Ramos (cell line): ENCODE results near the gene CYB5R3.
"Not testable (repeated sequence)": the region's sequence is repeated elsewhere in the genome, so short reads cannot be mapped to it uniquely, and the experiment has no call there.

Experiments used
- in situ Hi-C: fragments of 300-500 bp; cut with MboI; formaldehyde crosslinking; loops from one replicate; pipeline ENCODE4 v1.14.3; 2022; ENCODE audit warnings: low sequenced_read_pairs; ENCODE audit not compliant: unreplicated experiment

Gene CYB5R3

GRCh38 chr22:42608823-42609361 lies 40.3 kb downstream of the CYB5R3 start:
- in situ Hi-C loops: no loop called here

DNA sequence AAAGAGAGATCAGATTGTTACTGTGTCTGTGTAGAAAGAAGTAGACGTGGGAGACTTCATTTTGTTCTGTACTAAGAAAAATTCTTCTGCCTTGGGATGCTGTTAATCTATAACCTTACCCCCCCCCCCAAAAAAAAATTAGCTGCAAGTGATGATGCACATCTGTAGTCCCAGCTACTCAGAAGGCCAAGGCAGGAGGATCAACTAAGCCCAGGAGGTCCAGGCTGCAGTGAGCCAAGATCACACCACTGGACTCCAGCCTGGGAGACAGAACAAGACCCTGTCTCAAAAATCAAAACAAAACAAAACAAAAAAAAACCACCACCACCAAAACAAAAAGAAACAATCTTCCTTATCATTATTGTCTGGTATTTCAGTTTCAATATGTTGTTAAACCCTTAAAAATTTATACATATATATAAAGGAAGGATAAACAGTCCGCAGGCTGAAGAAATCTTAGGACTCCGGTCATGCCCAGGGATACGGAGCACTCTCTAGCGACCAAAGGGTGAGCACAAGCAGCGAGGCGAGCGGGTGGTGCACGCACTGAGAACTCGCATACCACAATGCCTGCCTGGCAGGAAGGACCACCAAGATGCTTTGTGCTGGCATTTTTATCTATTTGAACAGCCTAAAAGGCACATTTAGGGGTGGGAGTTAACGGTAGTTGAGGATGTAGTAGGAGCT lies 40.9 kb downstream of the CYB5R3 start:
- in situ Hi-C loops: no loop called here

- in situ Hi-C loops: not testable (repeated sequence)
Measured at GRCh38 chr22:42607641-42608040, 41.6 kb downstream of the CYB5R3 start.

- in situ Hi-C loops: no loop called here
Measured at GRCh38 chr22:42604403-42604802, 44.8 kb downstream of the CYB5R3 start.

DNA sequence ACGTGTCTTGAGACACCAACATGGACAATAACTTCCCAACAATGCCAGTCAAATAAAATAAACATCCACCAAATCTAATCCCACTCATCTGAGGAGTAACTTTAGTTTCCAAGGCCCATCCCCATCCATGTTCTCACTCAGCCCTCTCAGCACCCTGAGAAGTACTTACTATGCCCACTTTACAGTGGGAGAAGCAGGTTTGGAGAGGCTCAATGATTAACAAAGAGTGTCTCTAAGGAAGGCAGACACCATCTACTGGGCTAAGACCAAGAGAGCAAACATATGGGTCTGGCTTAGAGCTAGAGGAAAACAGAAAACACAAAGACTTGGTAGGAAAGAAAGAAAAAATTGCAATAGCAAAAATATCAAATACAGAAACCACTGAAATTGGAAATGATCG lies 45.8 kb downstream of the CYB5R3 start:
- in situ Hi-C loops: no loop called here

DNA sequence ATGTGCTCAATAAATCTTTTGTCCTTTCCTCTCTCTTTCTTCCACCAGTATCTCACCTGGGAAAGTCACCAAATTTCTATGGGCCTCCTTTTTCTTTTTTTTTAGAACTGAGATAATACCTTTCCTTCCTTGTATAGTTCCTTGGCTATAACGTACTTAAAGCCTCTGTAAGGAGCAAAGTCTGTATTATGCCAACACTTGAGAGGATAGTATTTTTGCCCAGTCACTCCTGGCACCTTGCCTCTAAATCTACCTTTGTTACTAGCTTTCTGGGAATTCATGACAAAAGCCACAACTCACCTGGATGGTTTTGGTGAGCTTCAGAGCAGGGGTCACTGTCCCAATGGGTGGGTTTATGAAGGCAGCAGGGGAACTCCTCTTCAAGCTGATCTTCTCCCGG lies 46.7 kb downstream of the CYB5R3 start:
- in situ Hi-C loops: no loop called here

DNA sequence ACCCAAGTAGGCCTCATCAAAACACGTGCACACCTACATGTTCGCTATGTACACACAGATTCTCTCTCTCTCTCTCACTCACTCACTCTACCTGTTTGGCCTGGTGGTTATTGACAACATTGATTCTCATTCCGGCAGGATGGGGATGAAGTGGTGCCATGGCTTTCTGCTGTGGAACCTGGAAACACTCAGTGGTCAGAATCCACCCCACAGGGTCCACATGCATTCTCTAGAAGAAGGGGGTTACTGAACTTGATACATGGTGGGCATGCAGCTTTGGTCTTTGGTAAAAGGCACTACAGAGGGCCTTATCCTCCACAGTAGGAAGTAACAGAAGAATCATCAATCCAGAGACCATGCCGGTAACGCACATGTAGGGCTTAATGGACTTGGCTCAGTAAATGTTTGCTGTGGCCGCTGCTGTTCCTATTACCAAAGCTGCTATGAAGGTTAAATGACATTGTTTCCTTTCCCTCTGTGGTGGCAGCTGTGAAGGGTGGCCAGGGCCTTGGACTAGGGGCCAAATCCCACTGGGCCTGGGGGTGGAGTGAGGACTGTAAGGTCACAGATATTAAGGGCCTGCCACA lies 47.2 kb downstream of the CYB5R3 start:
- in situ Hi-C loops: no loop called here

DNA sequence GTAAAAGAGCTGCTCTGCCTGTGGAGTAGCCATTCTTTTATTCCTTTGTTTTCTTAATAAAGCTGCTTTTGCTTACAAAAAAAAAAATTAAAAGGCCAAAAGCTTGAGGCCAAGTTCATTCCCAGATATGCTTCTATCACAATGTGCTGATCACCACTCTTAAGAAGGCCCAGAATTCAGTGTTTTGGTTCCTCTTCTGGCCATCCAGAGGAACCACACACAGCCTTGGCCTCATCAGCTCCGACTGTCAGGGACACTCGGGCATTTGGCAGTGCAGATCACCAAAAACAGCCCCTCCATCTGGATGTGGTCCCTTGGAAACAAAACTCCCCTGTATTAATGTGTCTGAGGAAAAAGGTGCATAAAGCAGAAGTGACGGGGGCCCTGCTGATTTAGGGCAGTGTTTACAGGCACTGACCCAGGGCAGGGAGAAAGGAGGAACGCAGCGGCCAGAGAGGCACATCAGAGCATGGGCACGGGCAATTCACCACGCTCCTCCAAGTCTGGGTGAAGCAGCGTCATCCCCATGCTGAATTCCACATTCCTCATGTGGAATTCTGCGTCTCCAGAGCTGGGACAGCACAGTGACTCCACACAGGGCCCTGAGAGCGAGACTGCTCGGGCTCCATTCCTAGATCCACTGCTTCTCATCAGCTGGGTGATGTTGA lies 52.2 kb downstream of the CYB5R3 start:
- in situ Hi-C loops: no loop called here

DNA sequence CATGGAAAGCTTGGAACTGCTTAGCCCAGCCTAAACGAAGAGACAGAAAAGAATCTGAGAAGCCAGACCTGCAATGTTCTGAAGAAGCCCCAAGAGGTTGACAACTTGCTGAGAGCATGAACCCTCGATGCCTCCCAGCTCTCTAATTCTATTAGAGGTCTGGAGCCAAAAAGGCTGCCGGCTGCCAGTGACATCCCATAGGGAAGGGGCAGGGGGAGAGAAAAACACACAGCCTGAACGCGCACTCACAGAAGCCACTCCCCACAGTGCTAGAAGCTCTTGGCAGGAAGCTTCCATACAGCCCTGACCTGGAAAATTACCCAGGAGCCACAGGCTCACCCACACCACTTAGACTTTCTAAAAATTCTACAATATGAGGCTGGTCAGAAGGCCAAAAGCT lies 52.9 kb downstream of the CYB5R3 start:
- in situ Hi-C loops: no loop called here

DNA sequence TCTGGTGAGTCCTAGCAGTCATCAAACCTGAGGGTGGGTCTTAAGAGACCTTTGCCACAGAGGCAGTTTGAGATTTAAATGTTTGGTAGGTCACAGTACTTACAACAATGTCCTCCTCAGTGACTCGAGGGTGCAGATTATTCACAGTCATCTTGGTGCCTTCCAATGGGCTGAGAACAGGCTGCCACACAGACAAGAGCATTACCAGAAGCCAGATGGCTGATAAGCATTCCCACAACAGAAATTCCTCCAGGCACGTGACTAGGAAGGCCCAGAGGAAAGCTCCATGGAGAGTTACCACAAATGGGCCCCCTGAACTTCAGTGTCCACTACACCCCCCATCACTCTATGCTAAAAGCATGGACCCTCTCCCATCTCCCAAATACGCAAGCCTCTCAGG lies 53.8 kb downstream of the CYB5R3 start:
- in situ Hi-C loops: no loop called here

GRCh38 chr22:42591987-42592386 lies 57.2 kb downstream of the CYB5R3 start:
- in situ Hi-C loops: no loop called here

DNA sequence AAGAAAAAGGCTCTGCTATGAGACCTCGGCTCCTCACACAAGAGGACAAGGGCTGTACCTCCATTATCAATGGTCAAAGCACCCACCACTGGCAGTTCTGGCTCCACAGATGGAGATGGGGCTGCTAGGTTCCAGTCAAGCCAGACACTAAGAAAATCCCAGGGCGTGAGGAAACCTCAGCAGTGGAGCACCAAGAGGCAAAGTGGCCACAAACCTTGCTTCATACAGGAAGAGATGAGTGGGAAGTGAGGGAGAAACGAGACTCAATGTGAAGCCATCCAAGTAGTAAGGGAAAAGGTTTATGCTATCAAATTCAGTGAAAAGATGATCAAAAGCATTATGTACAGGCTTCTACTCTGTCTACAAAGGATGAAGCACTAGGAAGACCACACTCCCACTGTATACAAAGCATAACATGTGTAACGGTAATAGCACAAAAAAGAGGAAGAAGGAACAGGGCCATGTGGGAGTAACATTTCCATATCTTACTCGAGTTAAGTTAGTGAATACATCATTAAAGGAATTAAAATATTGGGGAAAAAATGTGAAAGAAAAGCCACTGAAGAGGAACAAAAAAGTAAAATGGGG lies 61.5 kb downstream of the CYB5R3 start:
- in situ Hi-C loops: no loop called here

DNA sequence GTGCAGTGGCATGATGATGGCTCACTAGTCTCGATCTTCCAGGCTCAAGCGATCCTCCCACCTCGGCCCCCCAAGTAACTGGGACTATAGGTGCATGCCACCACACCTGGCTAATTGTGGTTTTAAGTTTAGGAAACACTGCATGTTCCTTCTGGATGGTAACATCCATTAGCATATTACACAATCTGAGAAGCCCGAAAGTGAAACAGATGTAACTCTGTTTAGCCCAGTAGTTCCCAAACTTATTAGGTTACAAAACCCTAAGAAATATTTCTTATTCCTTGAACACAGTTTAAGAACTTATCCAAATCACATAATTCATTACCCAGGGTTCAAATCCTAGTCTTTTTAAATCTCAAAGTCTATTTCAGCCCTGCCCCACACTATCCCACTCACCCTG lies 62.8 kb downstream of the CYB5R3 start:
- in situ Hi-C loops: no loop called here

DNA sequence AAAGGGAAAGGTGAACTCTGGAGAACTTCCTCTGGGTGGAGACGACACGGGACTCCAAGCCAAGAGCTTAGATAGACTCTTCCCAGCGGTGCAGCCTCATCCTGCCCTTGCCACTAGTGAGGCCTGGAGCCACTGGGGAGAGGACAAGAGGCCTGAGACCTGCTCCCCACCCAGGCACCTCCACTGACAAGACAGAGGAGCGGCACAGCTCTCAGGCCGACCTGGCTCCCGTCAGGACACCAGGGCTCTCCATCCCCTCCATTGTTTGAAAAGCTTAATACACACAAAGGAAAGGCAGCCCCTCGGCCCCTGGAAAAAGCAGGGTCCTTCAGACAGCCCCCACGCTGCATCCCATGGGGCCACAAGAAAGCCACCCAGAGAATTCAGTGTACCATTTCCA lies 64.1 kb downstream of the CYB5R3 start:
- in situ Hi-C loops: no loop called here

DNA sequence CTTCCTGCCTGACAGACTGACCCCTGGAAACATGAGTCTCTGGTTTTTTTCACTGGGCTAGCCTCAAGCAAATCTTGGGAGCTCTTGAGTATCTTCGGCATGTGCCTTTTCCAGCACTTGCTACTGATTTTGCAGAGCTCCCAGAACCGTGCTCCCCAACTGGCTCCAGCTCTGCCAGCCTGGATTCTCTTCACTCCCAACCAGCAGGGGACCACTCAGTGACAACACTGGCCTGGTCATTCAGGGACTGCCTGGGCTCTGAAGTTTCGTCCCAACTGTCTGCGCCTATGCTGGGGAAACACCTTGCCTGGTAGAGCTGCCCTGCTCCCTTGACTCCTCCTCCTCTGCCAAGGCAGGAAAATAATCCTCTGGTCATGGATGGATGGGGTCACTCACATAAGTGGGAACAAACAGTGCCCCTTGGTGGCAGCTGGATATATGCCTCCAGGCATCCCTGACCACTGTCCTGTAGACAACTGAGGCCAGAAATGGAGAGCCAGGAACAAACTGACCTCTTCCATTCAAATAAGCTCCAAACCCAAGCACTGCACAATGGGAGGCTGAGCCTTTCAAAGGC lies 64.7 kb downstream of the CYB5R3 start:
- in situ Hi-C loops: no loop called here

- in situ Hi-C loops: no loop called here
Measured at GRCh38 chr22:42582987-42583386, 66.2 kb downstream of the CYB5R3 start.

DNA sequence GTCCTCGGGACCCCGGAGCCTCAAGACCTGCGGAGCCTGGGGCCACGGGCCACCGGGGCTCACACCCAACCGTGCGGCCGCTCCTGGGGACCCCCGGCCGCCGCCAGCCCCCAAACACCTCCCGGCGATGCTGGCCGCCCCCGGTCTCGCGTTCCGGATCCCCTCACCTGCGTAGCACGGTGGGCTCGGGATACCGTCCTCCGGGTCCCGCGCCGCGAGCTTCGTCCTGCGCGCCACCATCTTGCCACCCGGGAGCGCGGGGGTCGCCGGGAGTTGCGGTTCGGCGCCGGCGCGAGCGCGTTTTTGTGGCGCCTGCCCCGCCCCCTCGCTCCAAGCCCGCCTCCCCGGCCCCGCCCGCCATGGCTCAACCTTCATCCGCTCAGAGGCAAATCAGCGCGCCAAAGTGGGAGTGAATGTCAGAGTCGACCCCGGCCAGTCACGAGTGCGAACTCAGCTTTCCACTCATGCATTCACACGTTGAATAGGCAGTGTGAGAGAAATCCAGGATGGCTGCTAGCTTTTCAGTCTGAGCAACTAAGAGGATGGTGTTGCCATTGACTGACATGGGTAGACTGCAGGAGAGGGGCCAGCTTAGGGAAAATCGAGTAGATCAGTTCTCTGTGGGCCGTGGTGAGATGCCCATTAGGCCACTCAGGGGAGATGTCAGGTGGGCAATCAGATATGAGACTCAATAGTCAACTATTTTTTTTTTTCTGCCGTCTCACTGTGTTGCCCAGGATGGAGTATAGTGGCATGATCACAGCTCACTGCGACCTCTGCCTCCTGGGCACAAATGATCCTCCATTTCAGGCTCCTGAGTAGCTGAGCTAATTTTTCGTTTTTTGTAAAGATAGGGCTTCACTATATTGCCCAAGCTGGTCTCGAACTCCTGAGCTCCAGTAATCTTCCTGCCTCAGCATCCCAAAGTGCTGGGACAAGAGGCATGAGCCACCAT lies 67.2 kb downstream of the CYB5R3 start:
- in situ Hi-C loops: no loop called here

DNA sequence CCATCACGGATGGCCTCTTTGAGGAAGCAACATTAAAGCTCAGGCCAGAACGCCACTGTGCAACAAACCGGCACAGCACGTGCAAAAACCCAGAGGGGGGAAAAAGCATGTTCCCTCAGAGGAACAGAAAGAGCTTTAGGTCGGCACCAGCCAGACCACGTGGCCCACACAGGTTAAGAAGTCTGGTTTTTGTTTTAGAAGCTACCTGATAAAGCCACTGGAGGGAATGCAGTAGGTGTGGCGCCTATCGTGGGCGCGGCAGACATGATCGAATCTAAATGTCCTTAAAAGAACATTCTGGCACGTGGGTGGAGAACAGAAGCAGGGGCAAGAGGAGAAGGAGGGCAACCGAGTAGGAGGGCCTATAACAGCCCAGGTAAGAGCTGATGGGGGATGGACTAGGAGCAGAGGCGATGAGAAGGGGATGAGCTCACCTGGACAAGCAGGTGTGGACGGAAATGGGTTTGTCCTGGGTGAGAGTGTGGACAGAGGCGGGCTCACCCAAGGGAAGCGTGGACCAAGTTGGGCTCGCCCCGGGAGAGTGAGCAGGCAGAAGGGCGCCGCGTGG lies 67.9 kb downstream of the CYB5R3 start:
- in situ Hi-C loops: not testable (repeated sequence)

- in situ Hi-C loops: not testable (repeated sequence)
Measured at GRCh38 chr22:42580040-42580439, 69.2 kb downstream of the CYB5R3 start.
